DOHH2 (cell line): ENCODE measurements around the gene DNAJB6.
"Not testable (repeated sequence)": the region's sequence is repeated elsewhere in the genome, so short reads cannot be mapped to it uniquely, and the experiment has no call there.

Source experiments
- H3F3A ChIP-seq: fragments of 200-600 bp; sonication (generic), shearing (Covaris generic); 2 replicates; pipeline ENCODE4 v1.6.0; 2016; ENCODE audit warnings: antibody characterized with exemption, mild to moderate bottlenecking; ENCODE audit not compliant: control insufficient read depth, insufficient read depth
- H3K27ac ChIP-seq: fragments of 200-600 bp; sonication (generic); 2 replicates; pipeline ENCODE4 v1.5.1; 2014; ENCODE audit warnings: low read depth, mild to moderate bottlenecking, low read length, moderate library complexity
- H3K27me3 ChIP-seq: fragments of 200-600 bp; sonication (generic); 2 replicates; pipeline ENCODE4 v1.6.1; 2014; ENCODE audit warnings: mild to moderate bottlenecking, low read length, mixed read lengths; ENCODE audit not compliant: control insufficient read depth
- H3K36me3 ChIP-seq: fragments of 200-600 bp; sonication (generic); 2 replicates; pipeline ENCODE4 v1.6.1; 2014; ENCODE audit warnings: mild to moderate bottlenecking, low read length, moderate library complexity, mixed read lengths; ENCODE audit not compliant: control insufficient read depth
- H3K4me1 ChIP-seq: fragments of 200-600 bp; sonication (generic); 2 replicates; pipeline ENCODE4 v1.6.1; 2014; ENCODE audit warnings: mild to moderate bottlenecking, low read length, mixed read lengths; ENCODE audit not compliant: control insufficient read depth
- H3K4me2 ChIP-seq: fragments of 200-600 bp; sonication (generic); 2 replicates; pipeline ENCODE4 v1.6.0; 2014; ENCODE audit warnings: mild to moderate bottlenecking, low read length, moderate library complexity
- H3K4me3 ChIP-seq: fragments of 200-600 bp; sonication (generic); 2 replicates; pipeline ENCODE4 v1.5.1; 2014; ENCODE audit warnings: mild to moderate bottlenecking, low read length, mixed read lengths
- H3K79me2 ChIP-seq: fragments of 200-600 bp; sonication (generic); 2 replicates; pipeline ENCODE4 v1.6.1; 2014; ENCODE audit warnings: mild to moderate bottlenecking, low read length, mixed read lengths; ENCODE audit not compliant: control insufficient read depth
- H3K9me2 ChIP-seq: fragments of 200-600 bp; sonication (generic); replicated peaks from 2 replicates; pipeline ENCODE4 v1.6.1; 2014; ENCODE audit warnings: mild to moderate bottlenecking, low read length, mixed read lengths; ENCODE audit not compliant: control insufficient read depth
- H3K9me3 ChIP-seq: fragments of 200-600 bp; sonication (generic); 2 replicates; pipeline ENCODE4 v1.6.1; 2014; ENCODE audit warnings: antibody characterized with exemption, low read length, mixed read lengths; ENCODE audit not compliant: control insufficient read depth, insufficient read depth
- H4K20me1 ChIP-seq: fragments of 200-600 bp; sonication (generic); 2 replicates; pipeline ENCODE4 v1.6.0; 2014; ENCODE audit warnings: low read depth, mild to moderate bottlenecking, antibody characterized with exemption, low read length, moderate library complexity; ENCODE audit not compliant: control insufficient read depth, insufficient read depth
- EZH2phosphoT487 ChIP-seq: fragments of 200-600 bp; sonication (generic); IDR thresholded peaks from 2 replicates; pipeline ENCODE4 v1.6.1; 2017; ENCODE audit warnings: borderline replicate concordance, mild to moderate bottlenecking, antibody characterized with exemption, low read length, moderate library complexity, mixed read lengths
- TF ChIP-seq, protein P1 (sequence below): fragments of 200-600 bp; sonication (generic); IDR thresholded peaks from one replicate; pipeline ENCODE4 v1.5.1; 2014; ENCODE audit warnings: antibody characterized with exemption, mild to moderate bottlenecking, low read depth, low read length; ENCODE audit not compliant: poor library complexity, severe bottlenecking

The DNAJB6 gene

DNA sequence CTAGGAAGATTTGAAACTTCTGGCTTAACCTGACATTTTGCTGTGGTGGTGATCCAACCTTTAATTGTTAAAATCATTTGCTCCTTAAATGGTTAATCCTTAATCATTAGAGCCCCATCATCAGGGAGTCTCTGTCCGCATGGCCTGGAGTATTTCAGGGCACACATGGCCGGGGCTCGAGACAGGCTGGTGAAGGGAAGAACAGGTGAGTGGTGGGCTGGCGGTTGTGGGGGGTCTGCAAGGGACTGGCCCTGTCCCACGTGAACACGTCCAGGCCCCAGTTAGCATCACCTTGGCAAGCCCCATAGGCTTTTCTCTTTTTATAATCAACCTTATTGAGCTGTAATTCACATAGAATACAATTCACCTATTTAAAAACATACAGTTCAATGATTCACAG is 109.5 kb downstream of the DNAJB6 start:
- Histone ChIP-seq H3K4me3 (no peak overlapping the region), H3K9me3 (no peaks in the 10 kb centered on the region), H3K9me2 (no peaks in the 10 kb centered on the region), H3K4me2 (no peak overlapping the region), H4K20me1 (no peaks in the 10 kb centered on the region), H3F3A (no peaks in the 10 kb centered on the region), H3K27ac (no peak overlapping the region), H3K36me3 (no peaks in the 10 kb centered on the region), H3K79me2 (no peaks in the 10 kb centered on the region), H3K27me3 (no peaks in the 10 kb centered on the region), H3K4me1 (no peaks in the 10 kb centered on the region)
- no peak for TF ChIP-seq EZH2phosphoT487
- TF ChIP-seq, protein P1, sequence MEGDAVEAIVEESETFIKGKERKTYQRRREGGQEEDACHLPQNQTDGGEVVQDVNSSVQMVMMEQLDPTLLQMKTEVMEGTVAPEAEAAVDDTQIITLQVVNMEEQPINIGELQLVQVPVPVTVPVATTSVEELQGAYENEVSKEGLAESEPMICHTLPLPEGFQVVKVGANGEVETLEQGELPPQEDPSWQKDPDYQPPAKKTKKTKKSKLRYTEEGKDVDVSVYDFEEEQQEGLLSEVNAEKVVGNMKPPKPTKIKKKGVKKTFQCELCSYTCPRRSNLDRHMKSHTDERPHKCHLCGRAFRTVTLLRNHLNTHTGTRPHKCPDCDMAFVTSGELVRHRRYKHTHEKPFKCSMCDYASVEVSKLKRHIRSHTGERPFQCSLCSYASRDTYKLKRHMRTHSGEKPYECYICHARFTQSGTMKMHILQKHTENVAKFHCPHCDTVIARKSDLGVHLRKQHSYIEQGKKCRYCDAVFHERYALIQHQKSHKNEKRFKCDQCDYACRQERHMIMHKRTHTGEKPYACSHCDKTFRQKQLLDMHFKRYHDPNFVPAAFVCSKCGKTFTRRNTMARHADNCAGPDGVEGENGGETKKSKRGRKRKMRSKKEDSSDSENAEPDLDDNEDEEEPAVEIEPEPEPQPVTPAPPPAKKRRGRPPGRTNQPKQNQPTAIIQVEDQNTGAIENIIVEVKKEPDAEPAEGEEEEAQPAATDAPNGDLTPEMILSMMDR: no peak

DNA sequence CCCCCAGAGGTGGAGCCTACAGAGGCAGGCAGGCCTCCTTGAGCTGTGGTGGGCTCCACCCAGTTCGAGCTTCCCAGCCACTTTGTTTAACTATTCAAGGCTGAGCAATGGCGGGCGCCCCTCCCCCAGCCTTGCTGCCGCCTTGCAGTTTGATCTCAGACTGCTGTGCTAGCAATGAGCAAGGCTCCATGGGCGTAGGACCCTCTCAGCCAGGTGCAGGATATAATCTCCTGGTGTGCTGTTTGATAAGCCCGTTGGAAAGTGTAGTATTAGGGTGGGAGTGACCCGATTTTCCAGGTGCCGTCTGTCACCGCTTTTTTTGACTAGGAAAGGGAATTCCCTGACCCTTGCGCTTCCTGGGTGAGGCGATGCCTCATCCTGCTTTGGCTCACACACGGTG is 117.2 kb downstream of the DNAJB6 start:
- H3K4me2 ChIP-seq, H3K9me3 ChIP-seq, H3K9me2 ChIP-seq, H3K79me2 ChIP-seq, H3K27ac ChIP-seq, H4K20me1 ChIP-seq, H3F3A ChIP-seq, H3K27me3 ChIP-seq, H3K36me3 ChIP-seq, H3K4me1 ChIP-seq, H3K4me3 ChIP-seq: not testable (repeated sequence)

DNA sequence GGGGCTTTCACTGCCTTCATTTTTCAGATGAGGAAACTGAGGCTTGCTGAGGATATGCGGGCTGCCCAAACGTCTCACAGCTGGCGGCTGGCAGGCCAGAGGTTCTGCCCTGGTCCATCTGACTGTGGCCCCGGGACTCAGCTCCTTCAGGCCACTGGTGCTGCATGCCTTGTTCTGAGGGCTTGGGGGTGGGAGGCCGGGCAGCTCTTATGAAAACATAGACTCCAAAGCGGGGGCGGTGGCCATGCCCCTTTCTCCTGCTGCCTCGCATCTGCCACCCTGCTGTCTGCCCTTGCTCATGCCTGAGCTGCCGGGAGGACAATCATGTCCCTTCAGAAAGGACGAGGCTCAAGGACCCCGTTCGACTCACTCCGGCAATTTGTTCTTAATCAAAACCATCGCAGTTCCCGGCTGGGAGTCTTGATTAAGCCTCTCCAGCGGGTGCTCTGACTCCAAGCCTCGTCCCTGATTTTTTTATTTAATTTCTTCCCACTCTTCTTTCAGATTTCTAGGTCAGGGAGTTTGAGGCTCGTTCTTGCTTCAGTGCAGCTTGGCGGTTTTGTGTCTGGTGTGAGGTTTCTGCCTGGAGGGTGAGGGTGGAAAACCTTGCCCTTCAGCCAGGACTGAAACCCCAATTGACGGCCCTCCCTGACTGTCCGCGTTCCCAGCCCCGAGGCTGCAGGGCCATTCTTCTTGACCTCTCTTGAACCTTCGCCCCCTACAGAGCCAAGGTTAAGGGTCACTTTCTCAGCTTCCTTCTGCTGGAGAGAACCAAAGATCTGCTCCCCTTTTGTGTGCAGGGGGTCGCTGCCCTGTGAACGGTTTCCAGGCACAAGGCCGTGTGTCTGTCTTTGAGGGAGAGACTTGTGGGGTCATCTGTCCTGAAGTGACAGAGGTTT is 120.8 kb downstream of the DNAJB6 start:
- no peak overlapping the region for H3K27ac ChIP-seq
- H3K4me3 ChIP-seq: no peak overlapping the region
- H3K79me2 ChIP-seq: no peaks in the 10 kb centered on the region
- H3K9me2 ChIP-seq: no peaks in the 10 kb centered on the region
- no peak overlapping the region for H3K4me2 ChIP-seq
- H3F3A ChIP-seq: no peaks in the 10 kb centered on the region
- H4K20me1 ChIP-seq: no peaks in the 10 kb centered on the region
- H3K4me1 ChIP-seq: no peaks in the 10 kb centered on the region
- H3K27me3 ChIP-seq: no peaks in the 10 kb centered on the region
- no peak for TF ChIP-seq EZH2phosphoT487
- TF ChIP-seq, protein P1: no peak
- H3K9me3 ChIP-seq: no peaks in the 10 kb centered on the region
- no peaks in the 10 kb centered on the region for H3K36me3 ChIP-seq

DNA sequence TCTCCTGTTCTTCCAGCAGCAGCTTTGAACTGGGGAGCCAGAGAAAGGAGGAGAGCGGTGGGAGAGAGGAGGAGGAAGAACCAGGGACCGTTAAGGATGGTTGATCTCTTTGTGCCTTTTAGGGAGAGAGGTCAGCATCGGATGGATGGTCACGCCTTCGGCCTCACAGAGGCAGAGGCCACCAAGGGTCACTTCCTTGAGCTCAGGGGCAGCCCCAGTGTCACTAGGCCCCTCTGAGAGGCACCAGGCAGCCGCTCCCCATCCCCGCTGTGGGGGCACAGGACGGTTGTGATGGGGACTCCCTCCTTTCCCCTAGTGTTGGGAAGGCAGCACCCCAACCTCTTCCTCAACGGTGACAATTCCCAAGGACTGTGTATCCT is 121.4 kb downstream of the DNAJB6 start:
- no peak overlapping the region for H3K4me2 ChIP-seq
- no peaks in the 10 kb centered on the region for H3K36me3 ChIP-seq
- H3K9me2 ChIP-seq: no peaks in the 10 kb centered on the region
- no peaks in the 10 kb centered on the region for H3K27me3 ChIP-seq
- H4K20me1 ChIP-seq: no peaks in the 10 kb centered on the region
- H3K9me3 ChIP-seq: no peaks in the 10 kb centered on the region
- H3K4me3 ChIP-seq: no peak overlapping the region
- no peaks in the 10 kb centered on the region for H3K4me1 ChIP-seq
- H3F3A ChIP-seq: no peaks in the 10 kb centered on the region
- no peak for TF ChIP-seq EZH2phosphoT487
- TF ChIP-seq, protein P1: no peak
- no peaks in the 10 kb centered on the region for H3K79me2 ChIP-seq
- H3K27ac ChIP-seq: no peak overlapping the region
